Heart right ventricle (tissue), 16 donors: ENCODE data around the gene LRMDA. TPM values are rescaled to one million over a fixed set of nuclear protein-coding genes. Genes with fewer than 3 reads are reported as not detected.

ENCODE experiments used
- ATAC-seq, 8 donors: fragments of 200-7000 bp; cut with Tn5 transposase; one replicate each; pipeline ENCODE4 v1.9.1; 2020; ENCODE audit warnings: mild to moderate bottlenecking in 8 of 8, moderate library complexity in 8 of 8, moderate number of reproducible peaks in 1 of 8
- DNase-seq, 2 donors: peaks; one replicate each; pipeline ENCODE4 v3.0.0-alpha.2; 2020
- H3K27ac ChIP-seq, 10 donors: fragments of 200-600 bp; sonication (generic) in 2 of 10; one replicate each; pipeline versions ENCODE4 v1.5.0 to v1.8.0; 2020 to 2022; ENCODE audit warnings: mild to moderate bottlenecking in 3 of 10
- H3K27me3 ChIP-seq, 7 donors: fragments of 200-600 bp; one replicate each; pipeline ENCODE4 v1.8.0; 2021 to 2022; ENCODE audit warnings: mild to moderate bottlenecking in 2 of 7
- H3K36me3 ChIP-seq, 9 donors: fragments of 200-600 bp; sonication (generic) in 1 of 9; one replicate each; pipeline versions ENCODE4 v1.5.0 to v1.8.0; 2020 to 2022; ENCODE audit warnings: mild to moderate bottlenecking in 2 of 9
- H3K4me1 ChIP-seq, 9 donors: fragments of 200-600 bp; sonication (generic) in 1 of 9; one replicate each; pipeline versions ENCODE4 v1.5.0 to v1.8.0; 2020 to 2022; ENCODE audit warnings: mild to moderate bottlenecking in 4 of 9
- H3K4me3 ChIP-seq, 10 donors: fragments of 200-600 bp; sonication (generic) in 2 of 10; one replicate each; pipeline versions ENCODE4 v1.5.0 to v1.8.0; 2020 to 2022; ENCODE audit warnings: mild to moderate bottlenecking in 7 of 10, moderate library complexity in 2 of 10
- H3K9me3 ChIP-seq, 11 donors: fragments of 200-600 bp in 10 of 11; sonication (generic) in 2 of 11; one replicate each; pipeline versions ENCODE4 v1.5.0 to v1.8.0; 2013 to 2022; ENCODE audit warnings: mild to moderate bottlenecking in 2 of 11, control low read depth in 1 of 11, moderate library complexity in 1 of 11
- WGBS, 2 donors: extraction: QIAGEN DNeasy Blood & Tissue Kit; methylation state at CpG; one replicate each; pipeline ENCODE4 v1.1.7; 2013; ENCODE audit warnings: inconsistent platforms in 1 of 2; 5-methylcytosine and 5-hydroxymethylcytosine counted together
- intact Hi-C, 10 donors: fragments of 100-400 bp; cut with DNase I; formaldehyde crosslinking; loops; one replicate each; pipeline versions ENCODE4 v1.11.1 to v1.14.2; 2022
- polyA plus RNA-seq, 2 donors: library from polyadenylated mRNA; stranded (reverse); fragments of 200-250 nt; gene quantifications; one replicate each; pipeline ENCODE4 v1.2.3, GENCODE V29; 2013
- total RNA-seq, 10 donors: library from RNA; stranded (reverse); fragmentation: NEBNext Ultra II Directional in 3 of 10; extraction: Animal tissue kit (Norgen Biotek cat#: 25700) in 3 of 10; gene quantifications; one replicate each; pipeline versions ENCODE4 v1.2.1 to v1.2.4, GENCODE V29; 2021 to 2023
- TF ChIP-seq, protein P1 (sequence below), 9 donors: fragments of 200-600 bp; sonication (generic) in 2 of 9; IDR thresholded peaks; one replicate each; pipeline versions ENCODE4 v1.5.0 to v1.8.0; 2021 to 2022; ENCODE audit warnings: antibody characterized with exemption in 9 of 9, mild to moderate bottlenecking in 5 of 9, moderate library complexity in 1 of 9
- donor health status: Arrhythmogenic right ventricular cardiomyopathy.
- donor health status: ischemic (EF 13 %, LVEDD 7.1; RV severe dilation, severe dysfunction).
- donor health status: healthy with polysubstance abuse.
- donor health status: DM: no; HTN: yes; CAD: no.
- donor health status: DM: no; HTN: no; CAD: no.
- donor health status: ischemic (EF 25% LVEDD 6.9; RV normal size, moderate dysfunction).
- donor health status: ischemic (EF 25% LVEDD 5.7; RV mildly dilated, moderate dysfunction).
- donor health status: healthy.
- donor health status: DM: yes; HTN: yes; CAD: no.
- donor health status: Ischemic cardiomyopathy.
- donor health status: ischemic (EF 35%, LVEDD 5.7; RV mildly dilated, moderate dysfunction).
- donor health status: nonischemic (EF 11% LVEDD 7.7; RV severe dilation, severe dysfunction).
- donor health status: DM: yes; HTN: yes; CAD: no.
- donor health status: PGD.
- donor health status: ischemic (EF 29% LVEDD 5.4; RV normal size, mild dysfunction).
- donor health status: nonischemic (EF 23%, LVEDD 6.1; RV moderate dilation, normal function).

LRMDA gene
- total and polyA plus RNA-seq, 12 donors = 4.0 to 59.8 (median 12.7) TPM

DNA sequence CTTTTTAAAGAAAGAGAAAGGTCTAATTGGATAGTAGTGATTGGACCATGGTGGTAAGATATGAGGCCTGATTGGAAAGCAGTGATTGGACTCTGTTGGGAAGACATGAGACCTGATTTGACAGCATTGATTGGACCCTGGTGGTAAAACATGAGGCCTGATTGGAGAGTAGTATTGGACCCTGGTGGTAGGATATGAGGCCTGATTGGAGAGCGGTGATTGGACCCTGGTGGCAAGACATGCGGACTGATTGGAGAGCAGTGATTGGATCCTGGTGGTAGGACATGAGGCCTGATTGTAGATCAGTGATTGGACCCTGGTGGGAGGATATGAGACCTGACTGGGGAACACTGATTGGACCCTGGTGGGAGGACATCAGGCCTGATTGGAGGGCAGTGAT is 444.3 kb downstream of the LRMDA start:
- H3K36me3 ChIP-seq = no peaks in the 10 kb centered on the region
- no peaks in the 10 kb centered on the region for H3K27me3 ChIP-seq
- no peak overlapping the region for H3K4me3 ChIP-seq
- no peak overlapping the region for H3K27ac ChIP-seq
- 97 to 98% methylated on average over 2 of the region's 2 CpGs for WGBS, 2 donors
- no peak for DNase-seq
- TF ChIP-seq, protein P1, sequence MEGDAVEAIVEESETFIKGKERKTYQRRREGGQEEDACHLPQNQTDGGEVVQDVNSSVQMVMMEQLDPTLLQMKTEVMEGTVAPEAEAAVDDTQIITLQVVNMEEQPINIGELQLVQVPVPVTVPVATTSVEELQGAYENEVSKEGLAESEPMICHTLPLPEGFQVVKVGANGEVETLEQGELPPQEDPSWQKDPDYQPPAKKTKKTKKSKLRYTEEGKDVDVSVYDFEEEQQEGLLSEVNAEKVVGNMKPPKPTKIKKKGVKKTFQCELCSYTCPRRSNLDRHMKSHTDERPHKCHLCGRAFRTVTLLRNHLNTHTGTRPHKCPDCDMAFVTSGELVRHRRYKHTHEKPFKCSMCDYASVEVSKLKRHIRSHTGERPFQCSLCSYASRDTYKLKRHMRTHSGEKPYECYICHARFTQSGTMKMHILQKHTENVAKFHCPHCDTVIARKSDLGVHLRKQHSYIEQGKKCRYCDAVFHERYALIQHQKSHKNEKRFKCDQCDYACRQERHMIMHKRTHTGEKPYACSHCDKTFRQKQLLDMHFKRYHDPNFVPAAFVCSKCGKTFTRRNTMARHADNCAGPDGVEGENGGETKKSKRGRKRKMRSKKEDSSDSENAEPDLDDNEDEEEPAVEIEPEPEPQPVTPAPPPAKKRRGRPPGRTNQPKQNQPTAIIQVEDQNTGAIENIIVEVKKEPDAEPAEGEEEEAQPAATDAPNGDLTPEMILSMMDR (IDR thresholded peaks at IDR 0.05) = no peak
- no peaks in the 10 kb centered on the region for H3K9me3 ChIP-seq
- peaks cover 0 to 8% (median 0%) of the 10 kb centered on the region in 9 donors for H3K4me1 ChIP-seq
- no peak for ATAC-seq
- intact Hi-C loops = no loop called here

DNA sequence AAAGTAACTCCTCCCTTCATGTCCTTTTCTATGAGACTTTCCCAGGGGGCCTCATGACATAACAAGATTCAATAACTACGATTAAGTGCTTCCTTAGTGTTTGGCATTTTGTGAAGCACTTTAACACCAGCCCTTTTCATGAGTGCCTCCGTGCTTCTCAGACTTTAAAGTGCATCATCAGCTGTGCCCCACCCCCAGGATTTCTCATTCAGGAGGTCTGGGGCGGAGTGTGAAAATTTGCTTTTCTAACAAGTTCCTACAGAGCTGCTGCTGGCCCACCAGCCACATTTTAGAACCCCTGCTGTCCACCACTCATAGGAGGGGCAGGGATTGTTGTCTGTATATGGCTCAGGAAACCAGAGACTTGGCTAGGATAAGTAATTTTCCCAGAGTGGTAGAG is 445.3 kb downstream of the LRMDA start:
- no peak for ATAC-seq

DNA sequence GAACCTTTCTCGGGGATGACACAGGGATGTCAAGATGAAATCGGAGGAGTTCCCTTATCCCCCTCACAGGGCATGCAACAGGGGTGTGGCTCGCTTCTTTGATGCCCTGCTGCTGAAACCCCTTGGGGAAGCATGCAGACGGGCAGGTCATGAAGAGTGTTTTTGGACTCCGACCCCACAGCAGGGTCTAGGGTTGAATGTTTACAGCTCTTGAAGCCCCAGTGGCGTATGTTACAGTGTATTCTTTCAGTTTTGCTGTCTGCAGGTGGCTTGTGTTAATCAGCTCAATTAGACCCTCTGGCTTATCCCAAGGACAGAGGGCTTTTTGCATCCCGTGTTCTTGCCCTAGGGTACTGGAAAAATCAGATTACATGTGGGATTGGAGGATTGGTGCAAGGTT is 446.5 kb downstream of the LRMDA start:
- TF ChIP-seq, protein P1 (IDR thresholded peaks at IDR 0.05) = no peak
- Histone ChIP-seq H3K9me3 (no peaks in the 10 kb centered on the region), H3K27ac (no peak overlapping the region), H3K4me3 (no peak overlapping the region), H3K4me1 (peaks cover 0 to 8% (median 0%) of the 10 kb centered on the region in 9 donors), H3K27me3 (no peaks in the 10 kb centered on the region), H3K36me3 (no peaks in the 10 kb centered on the region)
- DNase-seq (no peak), ATAC-seq (no peak)
- intact Hi-C loops = no loop called here
- WGBS, 2 donors = 88 to 89% methylated on average over 7 of the region's 7 CpGs

More for the DNA sequence above, 445.3 kb downstream of the LRMDA start:
- Histone ChIP-seq H3K36me3 (no peaks in the 10 kb centered on the region), H3K27me3 (no peaks in the 10 kb centered on the region), H3K4me3 (no peak overlapping the region), H3K27ac (no peak overlapping the region), H3K4me1 (peaks cover 0 to 8% (median 0%) of the 10 kb centered on the region in 9 donors), H3K9me3 (no peaks in the 10 kb centered on the region)
- 67% methylated on average over 3 of the region's 3 CpGs for WGBS, 2 donors
- no peak for DNase-seq
- intact Hi-C loops = no loop called here
- TF ChIP-seq, protein P1 (IDR thresholded peaks at IDR 0.05) = no peak

DNA sequence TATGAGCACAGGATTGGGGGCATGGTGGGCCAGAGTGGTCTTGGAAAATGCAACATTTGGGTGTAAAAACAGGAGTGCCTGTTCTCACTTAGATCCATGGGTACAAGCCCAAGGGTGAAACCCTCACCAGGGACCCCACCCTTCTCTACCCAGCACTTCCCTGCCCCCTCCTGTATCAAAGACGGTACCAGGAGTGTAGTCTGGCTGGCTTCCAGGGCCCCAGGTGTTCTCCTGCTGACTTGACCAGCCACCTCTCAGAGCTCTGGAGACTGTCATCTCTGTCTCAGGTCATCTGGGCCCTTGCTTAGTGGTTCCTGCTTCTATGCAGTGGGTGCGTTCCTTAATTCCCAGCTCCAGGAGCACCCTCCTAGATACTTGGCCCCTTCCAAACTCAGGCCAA is 447.2 kb downstream of the LRMDA start:
- ATAC-seq (no peak), DNase-seq (no peak)
- H3K4me1 ChIP-seq = peaks cover 0 to 8% (median 0%) of the 10 kb centered on the region in 9 donors
- TF ChIP-seq, protein P1 (IDR thresholded peaks at IDR 0.05) = no peak
- no peaks in the 10 kb centered on the region for H3K27me3 ChIP-seq
- 91 to 94% methylated on average over 2 of the region's 2 CpGs for WGBS, 2 donors
- no peak overlapping the region for H3K4me3 ChIP-seq
- intact Hi-C loops = no loop called here
- H3K27ac ChIP-seq = no peak overlapping the region
- no peaks in the 10 kb centered on the region for H3K36me3 ChIP-seq
- H3K9me3 ChIP-seq = no peaks in the 10 kb centered on the region
